K562 (cell line): Measurements from ENCODE around the gene RTBDN.

Source experiments
- SP1 ChIP-seq: sonication (generic); formaldehyde crosslinking; IDR thresholded peaks from 2 replicates; pipeline ENCODE4 v1.8.1; 2022; ENCODE audit warnings: mild to moderate bottlenecking, missing genetic modification reagents
- SRSF1 ChIP-seq: fragments of 200-400 bp; formaldehyde crosslinking; IDR thresholded peaks from 2 replicates; pipeline ENCODE4 v1.6.1; 2017; ENCODE audit warnings: mild to moderate bottlenecking, low read depth, low read length, moderate library complexity
- SRSF9 ChIP-seq: fragments of 200-400 bp; formaldehyde crosslinking; IDR thresholded peaks from 2 replicates; pipeline ENCODE4 v1.6.1; 2017; ENCODE audit warnings: low read depth, low read length, borderline replicate concordance

DNA sequence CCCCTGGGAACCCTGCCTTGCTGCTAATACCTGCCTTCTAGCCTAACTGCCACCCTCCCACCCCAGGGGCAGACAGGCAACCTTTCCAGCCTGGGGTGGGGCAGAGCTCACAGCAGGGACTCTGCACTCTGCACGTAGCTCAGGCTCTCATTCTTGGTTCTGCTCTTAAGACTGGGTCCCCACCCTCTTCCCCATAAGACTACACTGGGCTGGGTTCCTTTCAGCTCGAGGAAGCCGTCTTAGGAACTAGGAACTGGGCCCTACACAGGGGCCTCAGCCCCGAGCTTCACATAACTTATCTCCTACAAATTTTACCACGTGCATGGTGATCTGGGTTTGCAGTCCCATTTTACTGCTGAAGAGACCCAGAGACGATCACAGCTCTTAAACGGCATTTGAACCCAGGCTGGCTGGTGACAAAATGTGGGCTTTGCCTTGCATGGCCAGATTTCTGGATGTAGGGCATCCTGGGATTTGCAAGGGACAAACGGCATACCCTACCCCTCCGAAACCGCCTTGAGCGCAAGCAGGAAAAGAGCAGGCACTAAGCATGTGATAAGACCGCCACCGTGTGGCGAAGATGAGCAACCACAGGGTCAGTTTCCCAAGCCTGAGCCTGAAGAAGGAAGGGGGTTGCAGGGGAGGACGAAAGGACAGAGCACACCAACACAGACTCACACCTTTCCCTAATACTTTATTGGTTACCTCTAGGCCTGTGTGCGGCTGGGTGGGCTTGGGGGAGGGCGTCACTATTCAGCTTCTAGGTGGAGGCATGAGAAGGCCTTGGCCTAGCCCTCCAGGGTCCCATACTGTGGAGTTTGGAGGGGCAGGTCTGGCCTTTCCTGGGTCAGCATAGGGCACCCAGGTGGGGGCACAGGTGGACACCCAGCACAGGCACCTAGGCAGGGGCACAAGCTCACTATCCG lies 38.0 kb downstream of the RTBDN start:
- peak; percentile 17; the same call in 1 of the 2 replicates for TF ChIP-seq SP1 (CRISPR knock-in tag)
- TF ChIP-seq SRSF9 = no peak
- TF ChIP-seq SRSF1 = no peak
